ENCODE results near the gene NEUROD2. TPM values are rescaled to one million over a fixed set of nuclear protein-coding genes. Genes with fewer than 3 reads are reported as not detected.

Gene NEUROD2
- total RNA-seq, 2 donors from 2014 or later, result not detected

GRCh38 chr17:39598047-39598481 lies 9.7 kb downstream of the NEUROD2 start:
- Histone ChIP-seq H3K9me3 (ENCODE audit: control insufficient read depth, low read length) (no peaks in the 10 kb centered on the region), H3K27ac (ENCODE audit: low read depth, low read length) (no peak overlapping the region), H3K4me3 (ENCODE audit: low read length) (no peak overlapping the region), H3K4me1 (ENCODE audit: control insufficient read depth, insufficient read depth, low read length) (no peaks in the 10 kb centered on the region), H3K36me3 (ENCODE audit: control insufficient read depth, insufficient read depth, low read length) (no peaks in the 10 kb centered on the region), H3K9ac (ENCODE audit: extremely low read depth, low read length, poor library complexity, severe bottlenecking) (no peak overlapping the region), H3K27me3 (ENCODE audit: control insufficient read depth, insufficient read depth, low read length, poor library complexity, severe bottlenecking) (peaks cover 100% of the 10 kb centered on the region)
- no peaks in the 10 kb centered on the region for H3K9me3 Mint-ChIP-seq
- H3K4me3 Mint-ChIP-seq, result no peak overlapping the region
- peaks cover 2% of the 10 kb centered on the region for H3K4me1 Mint-ChIP-seq
- H3K36me3 Mint-ChIP-seq (ENCODE audit: low read depth), result no peaks in the 10 kb centered on the region
- TF ChIP-seq CTCF (conservative IDR thresholded peaks at IDR 0.05), result no peak
- H3K27me3 Mint-ChIP-seq (ENCODE audit: insufficient read depth), result peaks cover 100% of the 10 kb centered on the region
- peak; percentile 60 for DNase-seq
- no peak overlapping the region for H3K27ac Mint-ChIP-seq
- 10 to 11% methylated on average over 12 to 13 of the region's 13 CpGs for WGBS, 2 experiments (ENCODE audit: insufficient coverage in 1 of 2, insufficient read length in 1 of 2)

- Mint-ChIP-seq H3K9me3 (no peaks in the 10 kb centered on the region), H3K4me3 (no peak overlapping the region), H3K36me3 (ENCODE audit: low read depth) (no peaks in the 10 kb centered on the region), H3K27me3 (ENCODE audit: insufficient read depth) (peaks cover 100% of the 10 kb centered on the region), H3K4me1 (peaks cover 2% of the 10 kb centered on the region), H3K27ac (no peak overlapping the region)
- Histone ChIP-seq H3K27ac (ENCODE audit: low read depth, low read length) (no peak overlapping the region), H3K27me3 (ENCODE audit: control insufficient read depth, insufficient read depth, low read length, poor library complexity, severe bottlenecking) (peaks cover 100% of the 10 kb centered on the region), H3K4me3 (ENCODE audit: low read length) (no peak overlapping the region), H3K4me1 (ENCODE audit: control insufficient read depth, insufficient read depth, low read length) (no peaks in the 10 kb centered on the region), H3K36me3 (ENCODE audit: control insufficient read depth, insufficient read depth, low read length) (no peaks in the 10 kb centered on the region), H3K9ac (ENCODE audit: extremely low read depth, low read length, poor library complexity, severe bottlenecking) (no peak overlapping the region), H3K9me3 (ENCODE audit: control insufficient read depth, low read length) (no peaks in the 10 kb centered on the region)
- 10 to 14% methylated on average over 10 to 22 of the region's 22 CpGs for WGBS, 2 experiments (ENCODE audit: insufficient coverage in 1 of 2, insufficient read length in 1 of 2)
- DNase-seq, result no peak
- TF ChIP-seq CTCF (conservative IDR thresholded peaks at IDR 0.05), result no peak
These were observed 10.2 kb downstream of the NEUROD2 start for GRCh38 chr17:39597372-39598046.

DNA sequence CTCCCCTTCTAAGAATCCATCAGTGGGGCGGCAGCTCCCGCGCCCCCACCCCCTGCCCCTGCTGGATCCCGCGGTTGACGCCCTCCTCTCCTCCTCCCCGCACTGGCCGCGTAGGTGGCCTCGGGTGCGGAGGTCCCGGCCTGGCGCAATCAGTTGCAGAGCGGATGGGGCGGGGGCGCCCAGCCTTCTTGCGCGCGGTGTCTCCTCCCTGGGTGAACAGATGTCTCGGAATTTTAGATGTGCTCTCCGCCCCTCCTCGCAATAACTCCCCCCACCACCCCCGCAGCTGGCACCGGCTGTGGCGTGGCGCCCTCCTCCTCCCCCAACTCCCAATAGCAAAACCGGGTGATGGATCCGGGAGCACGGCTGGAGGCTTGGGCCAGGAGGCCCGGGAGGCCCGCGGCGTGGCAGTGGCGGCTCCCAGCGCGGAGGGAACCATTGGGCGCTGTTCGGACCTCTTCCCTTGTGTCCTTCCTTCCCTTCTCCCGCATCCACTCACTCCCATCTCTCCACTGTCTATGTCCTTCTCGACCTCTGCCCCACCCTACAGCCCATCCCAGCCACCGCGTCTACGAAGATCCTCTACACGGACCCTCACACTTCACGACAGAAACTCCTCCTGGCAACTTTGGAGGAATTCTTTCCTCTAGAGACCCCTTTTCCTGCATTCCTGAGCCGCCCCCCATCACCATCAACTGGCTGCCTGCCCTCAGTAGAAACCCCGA lies 11.0 kb downstream of the NEUROD2 start:
- no peaks in the 10 kb centered on the region for H3K36me3 ChIP-seq (ENCODE audit: control insufficient read depth, insufficient read depth, low read length)
- peaks cover 100% of the 10 kb centered on the region for H3K27me3 ChIP-seq (ENCODE audit: control insufficient read depth, insufficient read depth, low read length, poor library complexity, severe bottlenecking)
- no peak overlapping the region for H3K27ac ChIP-seq (ENCODE audit: low read depth, low read length)
- Mint-ChIP-seq H3K27ac (no peak overlapping the region), H3K36me3 (ENCODE audit: low read depth) (no peaks in the 10 kb centered on the region), H3K4me1 (peaks cover 2% of the 10 kb centered on the region), H3K9me3 (no peaks in the 10 kb centered on the region), H3K4me3 (no peak overlapping the region), H3K27me3 (ENCODE audit: insufficient read depth) (peaks cover 100% of the 10 kb centered on the region)
- H3K9ac ChIP-seq (ENCODE audit: extremely low read depth, low read length, poor library complexity, severe bottlenecking), result no peak overlapping the region
- H3K9me3 ChIP-seq (ENCODE audit: control insufficient read depth, low read length), result no peaks in the 10 kb centered on the region
- no peaks in the 10 kb centered on the region for H3K4me1 ChIP-seq (ENCODE audit: control insufficient read depth, insufficient read depth, low read length)
- 1 to 3% methylated on average over 23 to 47 of the region's 47 CpGs for WGBS, 2 experiments (ENCODE audit: insufficient coverage in 1 of 2, insufficient read length in 1 of 2)
- no peak overlapping the region for H3K4me3 ChIP-seq (ENCODE audit: low read length)
- no peak for TF ChIP-seq CTCF (conservative IDR thresholded peaks at IDR 0.05)
- peak; percentile 51 for DNase-seq

Data from endodermal cell (in vitro differentiated cells).